Kidney (tissue), 14 donors: ENCODE data around the gene DSCAM. TPM values are rescaled to one million over a fixed set of nuclear protein-coding genes. Genes with fewer than 3 reads are reported as not detected.

Experiments used
- DNase-seq, 5 donors: peaks; one replicate each; pipeline ENCODE4 v3.0.0-alpha.2; 2013 to 2020
- FAIRE-seq: peaks from 2 replicates; lab custom pipeline; 2012; peaks lifted over from hg19 to GRCh38; lab: Jason Lieb, UNC
- H3K27ac ChIP-seq, 2 donors: one replicate each; pipeline ENCODE4 v1.7.0; 2013; ENCODE audit warnings: low read depth in 2 of 2, low read length in 2 of 2, inconsistent platforms in 1 of 2
- H3K27me3 ChIP-seq: one replicate; pipeline ENCODE4 v1.7.1; 2013; ENCODE audit warnings: low read length, inconsistent platforms; ENCODE audit not compliant: control insufficient read depth, insufficient read depth
- H3K36me3 ChIP-seq, 3 donors: one replicate each; pipeline versions ENCODE4 v1.7.0 to v1.7.1; 2013; ENCODE audit warnings: low read length in 3 of 3, control low read depth in 1 of 3, inconsistent platforms in 1 of 3; ENCODE audit not compliant: insufficient read depth in 3 of 3, control insufficient read depth in 2 of 3
- H3K4me1 ChIP-seq, 3 donors: one replicate each; pipeline versions ENCODE4 v1.7.0 to v1.7.1; 2013; ENCODE audit warnings: low read length in 3 of 3, inconsistent platforms in 1 of 3, low read depth in 1 of 3; ENCODE audit not compliant: control insufficient read depth in 2 of 3, insufficient read depth in 2 of 3
- H3K4me3 ChIP-seq, 3 donors: one replicate each; pipeline versions ENCODE4 v1.7.0 to v1.8.1; 2013; ENCODE audit warnings: low read length in 3 of 3, control low read depth in 1 of 3, inconsistent platforms in 1 of 3
- H3K9ac ChIP-seq, 3 donors: one replicate each; pipeline versions ENCODE4 v1.7.0 to v1.7.1; 2013; ENCODE audit warnings: low read length in 3 of 3, control low read depth in 1 of 3, inconsistent platforms in 1 of 3
- H3K9me3 ChIP-seq, 3 donors: one replicate each; pipeline versions ENCODE4 v1.7.0 to v1.7.1; 2013; ENCODE audit warnings: low read length in 3 of 3, control low read depth in 1 of 3, inconsistent platforms in 1 of 3; ENCODE audit not compliant: control insufficient read depth in 2 of 3, insufficient read depth in 1 of 3
- CTCF ChIP-seq: IDR thresholded peaks from 3 replicates; pipeline ENCODE4 v1.5.1; 2012; ENCODE audit warnings: mild to moderate bottlenecking, moderate library complexity, borderline replicate concordance; ENCODE audit not compliant: insufficient read depth; ENCODE audit errors: extremely low read depth
- intact Hi-C: fragments of 100-400 bp; cut with DNase I; formaldehyde crosslinking; loops from one replicate; pipeline ENCODE4 v1.11.1; 2022
- polyA plus RNA-seq: library from polyadenylated mRNA; stranded (reverse); fragments of 350-450 nt; fragmentation: Illumina TruSeq; extraction: RNeasy Lipid Tissue Mini Kit (QIAGEN cat#74804); gene quantifications from one replicate; pipeline ENCODE4 v1.2.3, GENCODE V29; 2014; ENCODE audit warnings: low read depth, low replicate concordance; ENCODE audit not compliant: insufficient read depth
- total RNA-seq: library from RNA; stranded (reverse); fragmentation: NEBNext Ultra II Directional; extraction: Animal tissue kit (Norgen Biotek cat#: 25700); gene quantifications from one replicate; pipeline ENCODE4 v1.2.1, GENCODE V29; 2021
- donor health status: control.
- donor health status: control.
- donor health status: control.
- donor health status: control.
- donor health status: control.
- donor health status: DM: yes; HTN: yes; CAD: no.
- donor health status: Normal renal cell carcinoma (clear cell type).

The DSCAM gene
- total and polyA plus RNA-seq, 2 donors from 2014 or later = not detected

- TF ChIP-seq CTCF = no peak
- Histone ChIP-seq H3K36me3 (no peaks in the 10 kb centered on the region), H3K27ac (no peak overlapping the region), H3K27me3 (no peaks in the 10 kb centered on the region), H3K4me1 (no peaks in the 10 kb centered on the region), H3K4me3 (no peak overlapping the region), H3K9ac (no peak overlapping the region), H3K9me3 (no peaks in the 10 kb centered on the region)
- intact Hi-C loops = no loop called here
- no peak for FAIRE-seq
- no peak for DNase-seq
Measured at GRCh38 chr21:40505681-40506080, 341.3 kb downstream of the DSCAM start.

DNA sequence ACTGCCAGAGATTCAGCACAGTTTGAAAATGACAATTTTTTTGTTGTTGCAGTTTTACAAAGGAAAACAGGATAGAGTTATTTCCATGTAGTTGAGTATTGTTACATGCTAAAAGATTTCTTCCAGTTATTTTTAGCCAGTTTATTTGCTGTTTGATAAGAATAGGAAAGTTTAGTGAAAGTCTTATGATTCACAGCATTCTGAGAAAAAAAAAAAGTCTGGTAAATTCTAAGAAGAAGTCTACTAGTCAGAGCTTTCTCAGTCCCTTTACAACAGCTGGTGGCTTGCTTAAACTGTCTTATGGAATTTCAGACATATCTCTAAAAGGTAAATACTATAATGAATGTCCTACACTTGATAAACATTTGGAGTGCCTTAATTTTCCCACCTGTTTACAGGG is 341.7 kb downstream of the DSCAM start:
- Histone ChIP-seq H3K36me3 (no peaks in the 10 kb centered on the region), H3K9me3 (no peaks in the 10 kb centered on the region), H3K27me3 (no peaks in the 10 kb centered on the region), H3K4me1 (no peaks in the 10 kb centered on the region), H3K27ac (no peak overlapping the region), H3K4me3 (no peak overlapping the region), H3K9ac (no peak overlapping the region)
- intact Hi-C loops = no loop called here
- no peak for TF ChIP-seq CTCF
- DNase-seq (no peak), FAIRE-seq (no peak)

DNA sequence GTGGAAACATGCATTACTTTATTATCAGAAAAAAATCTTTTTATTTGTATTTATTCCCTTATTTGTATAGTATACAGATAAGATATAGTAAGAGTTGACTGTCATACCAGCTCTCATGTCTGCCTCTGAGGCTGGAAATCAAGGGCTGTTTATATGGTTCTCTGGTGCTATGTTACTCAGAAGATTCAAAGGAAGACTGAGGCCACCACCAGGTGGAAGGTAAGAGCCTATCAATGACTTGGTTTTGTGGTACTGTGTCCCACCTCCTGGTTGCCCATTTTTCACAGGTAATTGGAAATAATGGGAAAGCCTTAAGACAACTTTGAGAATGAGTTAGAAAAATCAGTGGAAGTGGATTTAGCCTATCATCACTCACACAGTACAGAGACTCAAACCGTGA is 342.1 kb downstream of the DSCAM start:
- no peak overlapping the region for H3K9ac ChIP-seq
- DNase-seq = no peak
- H3K27me3 ChIP-seq = no peaks in the 10 kb centered on the region
- H3K36me3 ChIP-seq = no peaks in the 10 kb centered on the region
- H3K4me3 ChIP-seq = no peak overlapping the region
- no peak for FAIRE-seq
- no peak overlapping the region for H3K27ac ChIP-seq
- intact Hi-C loops = no loop called here
- H3K9me3 ChIP-seq = no peaks in the 10 kb centered on the region
- H3K4me1 ChIP-seq = no peaks in the 10 kb centered on the region
- no peak for TF ChIP-seq CTCF

GRCh38 chr21:40496116-40496515 is 350.8 kb downstream of the DSCAM start:
- no peaks in the 10 kb centered on the region for H3K36me3 ChIP-seq
- no peak for DNase-seq
- H3K4me1 ChIP-seq = no peaks in the 10 kb centered on the region
- intact Hi-C loops = no loop called here
- no peaks in the 10 kb centered on the region for H3K9me3 ChIP-seq
- H3K9ac ChIP-seq = no peak overlapping the region
- H3K27me3 ChIP-seq = no peaks in the 10 kb centered on the region
- H3K27ac ChIP-seq = no peak overlapping the region
- no peak for FAIRE-seq
- H3K4me3 ChIP-seq = no peak overlapping the region
- no peak for TF ChIP-seq CTCF
